Measurements from ENCODE around the gene HDAC10.

DNA sequence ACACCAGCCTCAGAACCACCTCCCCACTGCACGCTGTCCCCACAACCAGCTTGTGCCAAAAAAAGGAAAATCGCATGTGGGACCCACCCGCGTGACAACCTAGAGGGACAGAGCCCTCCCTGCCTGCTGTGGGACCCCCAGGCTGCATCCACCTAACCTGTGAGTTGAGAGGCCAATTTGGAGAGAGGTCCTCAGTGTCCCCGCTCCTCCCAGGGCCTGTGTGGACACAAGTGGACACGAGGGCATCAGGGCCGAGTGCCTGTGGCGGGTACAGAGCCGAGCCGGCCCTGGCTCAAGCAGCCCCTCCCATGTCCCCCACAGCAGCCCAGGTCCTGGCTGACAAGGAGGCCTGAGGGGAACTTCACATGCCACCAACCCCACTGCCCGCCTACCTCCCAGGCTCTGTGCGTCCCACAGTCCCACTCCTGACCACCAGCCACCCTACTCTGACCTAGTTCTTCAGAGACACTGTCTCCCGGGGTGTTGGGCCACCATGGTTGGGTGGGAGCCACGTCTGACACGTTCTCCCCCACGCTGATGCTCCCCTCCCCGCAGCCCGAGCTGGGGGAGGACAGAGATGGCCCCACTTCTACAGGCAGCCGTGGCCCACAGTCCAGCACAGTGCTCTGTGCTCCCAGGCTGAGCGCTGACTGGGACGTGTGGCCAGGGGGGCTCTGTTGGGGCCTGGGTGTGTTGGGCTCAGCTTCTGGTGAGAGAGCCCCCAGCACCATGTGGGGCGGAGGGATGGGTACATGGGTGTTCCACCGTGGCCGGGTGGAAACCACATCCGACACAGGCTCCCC, 31.1 kb downstream of the HDAC10 start:
- TF ChIP-seq CTCF (IDR thresholded peaks at IDR 0.05): no peak
- TF ChIP-seq POLR2A (IDR thresholded peaks at IDR 0.05): no peak
